GM11168 (cell line): ENCODE data around the gene CALN1.

ENCODE experiments used
- in situ Hi-C: fragments of 300-500 bp; cut with MboI; formaldehyde crosslinking; loops from one replicate; pipeline ENCODE4 v1.12.0; 2022; ENCODE audit warnings: low sequenced_read_pairs; ENCODE audit not compliant: unreplicated experiment

The CALN1 gene

GRCh38 chr7:71733107-71733870 lies 678.8 kb downstream of the CALN1 start:
- in situ Hi-C loops, result loop anchor here (10.0 kb wide), 1 partner anchor 878 kb away; no protein-coding TSS in a partner anchor

GRCh38 chr7:71731740-71732139 lies 680.4 kb downstream of the CALN1 start:
- in situ Hi-C loops, result loop anchor here (10.0 kb wide), 1 partner anchor 877 kb away; no protein-coding TSS in a partner anchor
